ENCODE results near the gene PPP1R1A.

DNA sequence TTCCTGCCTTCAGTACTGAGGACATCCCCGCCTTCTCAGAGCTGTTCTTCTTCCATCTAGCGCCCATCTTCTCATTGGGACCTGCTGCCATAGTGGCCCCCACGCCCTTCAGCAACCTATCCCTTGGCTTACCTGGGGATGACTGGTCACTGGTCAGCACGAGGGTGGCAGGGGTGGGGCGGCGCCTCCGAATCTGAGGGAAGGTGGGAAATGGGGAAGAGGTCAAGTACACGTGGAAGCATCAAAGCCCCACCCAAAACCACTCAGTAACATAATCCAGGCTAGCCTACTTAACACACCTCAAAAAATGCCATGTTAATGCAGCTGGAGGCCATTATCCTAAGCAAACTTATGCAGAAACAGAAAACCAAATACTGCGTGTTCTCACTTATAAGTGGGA, 4.3 kb downstream of the PPP1R1A start:
- no peak for TF ChIP-seq EZH2 (IDR thresholded peaks at IDR 0.05; ENCODE audit: low read length)
- TF ChIP-seq, protein P1, sequence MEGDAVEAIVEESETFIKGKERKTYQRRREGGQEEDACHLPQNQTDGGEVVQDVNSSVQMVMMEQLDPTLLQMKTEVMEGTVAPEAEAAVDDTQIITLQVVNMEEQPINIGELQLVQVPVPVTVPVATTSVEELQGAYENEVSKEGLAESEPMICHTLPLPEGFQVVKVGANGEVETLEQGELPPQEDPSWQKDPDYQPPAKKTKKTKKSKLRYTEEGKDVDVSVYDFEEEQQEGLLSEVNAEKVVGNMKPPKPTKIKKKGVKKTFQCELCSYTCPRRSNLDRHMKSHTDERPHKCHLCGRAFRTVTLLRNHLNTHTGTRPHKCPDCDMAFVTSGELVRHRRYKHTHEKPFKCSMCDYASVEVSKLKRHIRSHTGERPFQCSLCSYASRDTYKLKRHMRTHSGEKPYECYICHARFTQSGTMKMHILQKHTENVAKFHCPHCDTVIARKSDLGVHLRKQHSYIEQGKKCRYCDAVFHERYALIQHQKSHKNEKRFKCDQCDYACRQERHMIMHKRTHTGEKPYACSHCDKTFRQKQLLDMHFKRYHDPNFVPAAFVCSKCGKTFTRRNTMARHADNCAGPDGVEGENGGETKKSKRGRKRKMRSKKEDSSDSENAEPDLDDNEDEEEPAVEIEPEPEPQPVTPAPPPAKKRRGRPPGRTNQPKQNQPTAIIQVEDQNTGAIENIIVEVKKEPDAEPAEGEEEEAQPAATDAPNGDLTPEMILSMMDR (optimal IDR thresholded peaks at IDR 0.05 in 1 of 3, IDR thresholded peaks at IDR 0.05 in 1 of 3, conservative IDR thresholded peaks at IDR 0.05 in 1 of 3; ENCODE audit: extremely low read depth in 1 of 3, insufficient read depth in 2 of 3, low read length in 3 of 3) = no peak
